NCI-H128 (cell line): Measurements from ENCODE around the gene KRTAP2-1.
"Not testable (repeated sequence)": the region's sequence is repeated elsewhere in the genome, so short reads cannot be mapped to it uniquely, and the experiment has no call there.

Source experiments
- DNase-seq: peaks from one replicate; lab custom pipeline; 2025; ENCODE audit not compliant: unreplicated experiment; lab: John Stamatoyannopoulos, UW

Gene KRTAP2-1

DNA sequence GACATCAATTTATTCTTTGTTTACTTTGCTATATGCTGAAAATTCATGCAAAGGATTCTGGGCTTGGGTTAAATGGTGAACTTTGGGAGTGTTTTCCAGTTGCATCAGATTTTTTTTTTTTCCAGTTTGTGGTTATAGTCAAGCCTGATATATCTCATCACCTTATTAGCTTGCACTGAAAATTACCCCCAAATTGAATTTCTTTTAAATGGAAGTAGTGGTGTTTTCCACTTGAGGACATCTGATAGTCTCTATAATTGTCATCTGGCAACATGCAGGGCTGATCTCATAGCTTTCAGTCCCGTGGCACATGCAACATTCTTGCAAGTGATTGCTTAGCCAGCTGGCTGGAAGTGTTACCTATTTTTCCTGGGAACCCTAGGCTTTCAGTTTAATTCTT lies 33.5 kb downstream of the KRTAP2-1 start:
- no peak for DNase-seq

DNA sequence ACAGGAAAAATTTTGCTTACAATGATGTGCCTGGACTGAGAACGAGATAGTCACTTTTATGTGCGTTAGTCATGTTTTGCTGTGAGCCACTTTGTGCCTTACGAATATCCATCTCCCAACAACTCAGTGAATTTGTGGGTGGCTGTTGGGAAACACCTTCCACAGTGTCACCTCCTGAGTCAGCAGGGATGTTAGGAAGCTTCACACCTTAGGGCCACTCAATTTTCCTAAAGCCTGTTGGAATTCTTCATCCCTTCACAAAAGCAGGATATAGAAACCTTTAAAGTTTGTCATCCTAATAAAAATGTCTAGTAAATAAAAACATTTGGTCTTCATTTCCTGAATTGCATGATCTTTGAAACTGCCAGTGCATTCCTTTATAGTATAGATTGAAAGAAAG lies 33.9 kb downstream of the KRTAP2-1 start:
- no peak for DNase-seq

DNA sequence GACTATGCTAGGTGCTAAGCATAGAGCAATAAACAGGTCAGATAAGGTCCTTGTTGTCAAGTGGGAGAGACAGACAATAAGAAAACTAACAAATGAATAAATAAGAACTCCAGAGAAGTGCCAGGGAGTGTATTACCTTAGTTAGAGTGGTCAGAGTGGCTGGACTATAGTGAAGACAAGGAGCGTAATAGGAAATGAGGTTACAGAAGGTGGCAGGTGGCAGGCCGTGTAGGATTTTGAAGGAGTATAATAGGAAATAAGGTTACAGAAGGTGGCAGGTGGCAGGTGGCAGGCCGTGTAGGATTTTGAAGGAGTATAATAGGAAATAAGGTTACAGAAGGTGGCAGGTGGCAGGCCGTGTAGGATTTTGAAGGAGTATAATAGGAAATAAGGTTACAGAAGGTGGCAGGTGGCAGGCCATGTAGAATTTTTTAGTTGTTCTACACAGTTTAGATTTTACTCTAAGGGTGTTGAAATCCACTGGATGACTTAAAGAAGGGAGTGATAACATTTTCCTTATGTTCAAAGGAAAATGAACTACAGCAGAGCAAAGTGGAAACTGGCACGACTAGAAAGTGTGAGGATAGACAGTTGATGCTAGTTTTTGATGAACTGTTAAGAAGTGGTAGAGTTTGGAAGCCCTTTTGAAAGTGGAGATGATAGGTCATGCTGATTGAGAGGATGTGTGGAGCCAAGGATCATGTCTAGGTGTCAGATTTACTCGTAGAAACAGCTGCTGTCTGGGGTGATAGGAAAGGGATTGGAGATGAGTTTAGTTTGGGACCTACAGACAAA lies 34.6 kb downstream of the KRTAP2-1 start:
- no peak for DNase-seq

DNA sequence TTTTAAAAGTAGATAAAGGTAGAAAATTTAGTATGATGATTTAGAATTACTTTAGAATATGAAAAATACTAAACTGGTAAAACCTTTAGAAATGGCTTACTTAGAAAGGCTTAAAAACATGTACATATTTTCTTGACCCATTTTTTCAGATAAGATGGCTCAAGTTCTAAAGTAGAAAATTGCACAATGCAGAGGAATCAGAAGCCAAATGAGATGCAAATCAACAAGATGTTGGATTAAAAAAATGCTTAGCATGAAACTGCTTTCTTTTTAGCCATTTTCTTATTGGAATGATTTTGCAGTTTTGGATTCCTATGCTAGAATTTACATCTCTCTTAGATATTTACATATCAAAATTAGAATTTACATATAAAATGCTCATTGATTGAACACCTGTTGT lies 36.7 kb downstream of the KRTAP2-1 start:
- no peak for DNase-seq

DNA sequence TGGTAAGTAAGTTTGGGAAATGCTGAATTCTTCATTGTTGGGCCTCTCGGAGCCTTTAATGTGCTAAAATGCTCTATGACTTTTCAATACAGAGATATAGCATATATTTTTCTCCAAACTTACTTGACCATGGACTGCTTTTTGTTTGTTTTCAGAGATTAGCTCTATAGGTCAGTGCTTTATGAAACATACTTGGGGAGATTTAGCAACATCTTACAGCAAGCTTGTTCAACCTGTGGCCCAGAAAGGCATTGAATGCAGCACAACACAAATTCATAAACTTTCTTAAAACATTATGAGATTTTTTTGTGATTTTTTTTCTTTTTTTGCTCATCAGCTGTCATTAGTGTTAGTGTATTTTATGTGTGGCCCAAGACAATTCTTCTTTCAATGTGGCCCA lies 37.2 kb downstream of the KRTAP2-1 start:
- no peak for DNase-seq

DNA sequence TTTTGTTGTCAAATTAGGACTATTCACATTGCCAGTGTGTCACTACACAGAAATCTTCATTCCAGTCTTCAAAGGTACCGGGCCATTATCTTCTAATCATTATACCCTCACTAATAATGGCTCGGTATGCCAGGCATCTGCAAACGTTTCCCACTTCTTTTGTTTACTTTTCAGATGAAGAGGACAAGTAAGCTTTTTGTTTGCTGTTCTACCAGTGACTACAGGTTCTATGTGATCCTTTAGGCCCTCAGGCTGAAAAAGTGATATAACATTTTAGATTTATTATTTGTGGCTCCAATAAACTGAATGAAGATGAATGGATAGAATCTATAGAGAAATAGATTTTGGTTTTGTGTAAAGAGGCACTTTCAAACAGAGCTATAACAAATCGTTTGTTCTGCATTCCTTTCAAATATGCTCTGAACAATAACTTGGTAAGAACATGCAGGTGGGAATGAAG lies 37.8 kb downstream of the KRTAP2-1 start:
- DNase-seq: no peak

DNA sequence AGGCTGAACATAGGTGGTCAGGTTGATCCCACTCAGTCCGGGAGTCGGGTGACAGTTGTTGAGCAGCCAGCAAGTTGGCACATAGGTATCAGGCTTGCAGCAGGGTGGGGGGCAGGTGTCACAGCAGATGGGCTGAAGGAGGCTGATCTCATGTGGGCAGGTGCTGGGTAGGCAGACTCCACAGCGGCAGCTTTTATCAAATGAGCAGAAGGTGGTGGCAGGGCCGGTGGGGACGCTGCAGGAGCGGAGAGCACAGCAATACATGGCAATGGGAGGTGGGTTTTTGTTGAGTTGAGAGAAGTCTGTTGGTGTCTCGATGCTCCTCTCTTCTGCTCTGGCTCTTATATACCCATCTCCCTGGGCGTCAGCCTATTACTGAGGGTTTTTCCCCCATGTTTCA lies 38.3 kb downstream of the KRTAP2-1 start, which contains the start of gene KRTAP3-1:
KRTAP3-1 (minus strand) TSS at position 318 of the 400 bp plus-strand sequence; CDS start at position 264, 54 bp downstream.
- peak; percentile 3 for DNase-seq

DNA sequence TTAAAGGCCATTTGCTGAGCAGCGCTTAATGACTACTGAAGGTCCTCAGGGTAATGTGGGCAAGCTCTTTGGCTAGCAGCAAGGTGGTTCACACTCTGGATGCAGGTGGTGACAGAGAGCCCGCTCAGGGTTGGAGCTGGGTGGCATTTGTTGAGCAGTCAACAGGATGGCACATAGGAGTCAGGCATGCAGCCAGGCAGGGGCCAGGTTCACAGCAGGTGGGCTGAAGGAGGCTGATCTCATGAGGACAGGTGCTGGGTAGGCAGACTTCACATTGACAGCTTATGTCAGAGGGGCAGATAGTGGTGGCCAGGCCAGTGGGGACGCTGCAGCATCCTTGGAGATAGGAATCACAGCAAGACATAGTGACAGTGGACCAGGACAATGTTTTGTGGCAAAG lies 42.7 kb downstream of the KRTAP2-1 start:
- DNase-seq: no peak

DNA sequence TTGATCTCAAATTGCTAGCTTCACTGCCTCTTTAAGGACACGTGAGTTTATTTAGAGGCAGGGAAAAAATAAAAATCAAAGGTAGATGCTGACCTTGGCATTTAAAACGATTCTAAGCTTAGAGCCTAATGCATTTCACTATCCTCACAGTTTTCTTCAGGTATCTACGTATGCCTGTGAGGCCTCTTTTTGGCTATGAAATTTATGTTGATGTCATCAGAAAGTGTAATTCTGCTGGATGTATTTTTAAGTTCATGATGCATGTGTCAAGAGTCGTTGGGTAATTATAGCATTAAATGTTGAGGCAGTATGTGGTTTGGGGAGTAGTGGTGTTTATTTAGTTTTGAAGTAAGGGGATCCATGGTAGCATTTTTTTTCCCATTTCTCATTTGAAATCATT lies 43.2 kb downstream of the KRTAP2-1 start:
- DNase-seq: no peak

DNA sequence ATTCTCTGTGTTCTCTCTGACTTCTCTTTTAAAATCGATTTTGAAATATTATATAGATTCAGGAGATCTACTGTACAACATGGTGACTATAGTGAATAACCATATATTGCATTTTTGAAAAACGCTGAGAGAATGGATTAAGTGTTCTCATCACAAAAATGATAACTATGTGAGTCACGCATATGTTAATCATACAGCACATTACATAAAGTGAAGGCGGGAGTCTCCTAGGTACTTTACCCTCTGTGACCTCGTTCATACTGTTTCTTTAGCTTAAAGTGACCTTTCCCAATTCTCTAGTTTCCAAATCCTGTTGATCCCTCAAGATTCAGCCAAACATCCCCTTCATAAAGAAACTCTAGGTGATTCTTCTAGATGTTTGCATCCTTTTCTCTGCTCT lies 44.3 kb downstream of the KRTAP2-1 start:
- no peak for DNase-seq

DNA sequence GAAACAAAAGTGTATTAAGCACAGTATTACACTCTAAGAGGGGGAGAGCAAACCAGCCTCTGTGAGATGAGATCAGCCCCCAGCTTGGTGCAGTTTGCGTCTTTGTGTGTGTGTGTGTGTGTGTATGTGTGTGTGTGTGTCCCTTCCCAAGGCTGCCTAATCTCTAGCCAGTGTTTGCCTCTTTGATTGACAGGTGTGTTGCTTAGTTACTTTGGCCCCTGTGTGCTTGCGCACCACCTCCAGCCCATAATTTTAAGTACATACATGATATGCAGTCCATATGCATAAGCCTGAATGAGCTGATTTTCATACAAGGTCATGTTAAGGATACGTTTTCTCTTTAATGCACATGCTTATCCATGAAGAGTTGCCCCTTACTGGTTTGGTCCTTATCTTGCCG lies 45.3 kb downstream of the KRTAP2-1 start:
- no peak for DNase-seq

DNA sequence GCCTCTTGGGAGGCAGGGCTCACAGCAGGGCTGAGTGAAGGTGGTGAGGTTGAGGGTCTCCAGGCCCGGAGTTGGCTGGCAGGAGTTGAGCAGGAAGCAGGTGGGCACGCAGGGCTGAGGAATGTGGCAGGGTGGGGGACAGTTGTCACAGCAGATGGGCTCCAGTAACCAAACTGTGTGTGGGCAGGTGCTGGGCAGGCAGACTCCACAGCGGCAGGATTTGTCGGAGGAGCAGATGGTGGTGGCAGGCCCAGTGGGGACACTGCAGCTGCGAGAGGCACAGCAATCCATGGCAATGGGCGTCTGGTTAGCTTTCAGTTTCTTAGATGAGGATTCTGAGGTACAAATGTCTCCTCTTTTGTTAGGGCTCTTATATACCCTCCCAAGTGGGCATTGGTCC lies 47.6 kb downstream of the KRTAP2-1 start, which contains the start of gene KRTAP3-2:
KRTAP3-2 (minus strand) TSS at position 344 of the 400 bp plus-strand sequence; CDS start at position 291, 53 bp downstream.
- not testable (repeated sequence) for DNase-seq

DNA sequence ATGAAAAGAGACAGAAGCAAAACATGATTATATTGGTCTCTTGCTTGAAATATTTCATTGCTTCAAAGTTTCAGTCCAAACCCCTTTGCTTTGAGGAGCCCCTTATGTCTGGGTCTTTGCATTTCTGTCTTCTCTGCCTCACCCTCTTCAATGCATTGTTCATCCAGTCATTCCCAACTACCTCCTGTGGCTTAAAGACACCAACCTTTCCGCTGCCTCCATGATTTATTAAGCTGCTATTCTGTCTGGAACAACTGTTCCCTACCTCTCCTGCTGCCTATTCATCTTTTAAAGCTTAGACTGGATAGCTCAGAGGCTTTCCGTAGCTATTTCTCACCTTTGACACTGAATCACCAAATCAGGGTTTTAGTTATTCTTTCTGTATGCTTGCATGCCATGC lies 49.8 kb downstream of the KRTAP2-1 start:
- DNase-seq: no peak

DNA sequence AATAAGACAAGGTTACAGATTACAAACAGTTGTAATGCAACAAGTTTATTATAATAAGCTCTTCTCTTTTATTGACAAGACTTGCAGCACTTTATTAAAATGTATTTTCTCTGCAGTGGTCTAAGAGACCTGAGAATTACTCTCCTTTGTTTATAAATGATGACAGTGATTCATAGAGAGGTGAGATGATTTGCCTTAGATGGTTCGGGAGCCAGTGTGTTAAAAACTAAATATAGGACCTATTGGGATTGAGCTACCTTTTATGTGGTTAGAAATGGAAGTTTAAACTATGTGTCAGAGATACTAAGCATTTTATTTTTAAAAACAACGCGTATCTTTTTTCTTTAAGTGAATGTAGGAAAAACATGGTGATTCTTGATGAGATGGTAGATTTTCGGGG lies 50.3 kb downstream of the KRTAP2-1 start:
- no peak for DNase-seq
